ENCODE measurements around the gene ATN1. TPM values are rescaled to one million over a fixed set of nuclear protein-coding genes. Genes with fewer than 3 reads are reported as not detected.
A peak's percentile ranks its signal among the peaks of the same experiment; 100 is the strongest.

Gene ATN1
- polyA plus RNA-seq, 3 donors = 0.40 to 10.6 TPM; not detected in 1

DNA sequence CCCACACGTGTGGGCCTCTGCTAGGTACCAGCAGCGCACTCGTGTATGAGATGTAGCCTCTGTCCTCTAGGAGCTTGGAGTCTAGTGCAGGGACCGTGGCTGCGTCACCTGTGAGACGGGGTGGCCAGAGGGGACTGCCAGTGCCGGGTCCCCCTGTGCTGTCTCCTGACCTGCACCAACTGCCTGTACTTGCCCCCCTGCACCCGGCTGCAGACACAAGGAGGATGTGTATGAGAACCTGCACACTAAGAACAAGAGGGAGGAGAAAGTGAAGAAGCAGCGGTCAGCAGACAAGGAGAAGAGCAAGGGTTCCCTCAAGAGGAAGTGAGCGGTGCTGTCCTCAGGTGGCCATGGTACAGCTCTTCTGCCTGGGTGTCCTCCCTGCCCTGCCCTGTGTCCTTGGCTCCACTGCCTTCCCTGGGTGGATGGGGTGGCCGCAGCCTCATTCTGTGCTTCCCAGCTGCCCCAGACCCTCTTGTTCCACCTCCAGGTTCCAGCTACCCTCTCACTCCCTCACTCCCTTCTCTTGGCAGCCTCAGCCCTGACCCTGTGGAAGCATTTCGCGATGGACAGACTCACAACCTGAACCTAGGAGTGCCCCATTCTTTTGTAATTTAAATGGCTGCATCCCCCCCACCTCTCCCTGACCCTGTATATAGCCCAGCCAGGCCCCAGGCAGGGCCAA lies 33.0 kb downstream of the ATN1 start:
- H3K27ac ChIP-seq (ENCODE audit: low read depth in 1 of 2, low read length in 2 of 2) = peak overlapping the region; percentile 87 to 95
- no peaks in the 10 kb centered on the region for H3K27me3 ChIP-seq (ENCODE audit: control insufficient read depth in 2 of 2, insufficient read depth in 2 of 2, low read length in 2 of 2)
- peak overlapping the region in 1 of 3 experiments; percentile 98 for H3K4me3 ChIP-seq (replicated peaks in 1 of 3; ENCODE audit: low read depth in 2 of 3, low read length in 3 of 3)
- no peaks in the 10 kb centered on the region for H3K9me3 ChIP-seq (replicated peaks in 1 of 2; ENCODE audit: control insufficient read depth in 1 of 2, insufficient read depth in 1 of 2, low read length in 2 of 2)
- 70% methylated on average over 10 of the region's 13 CpGs for WGBS (ENCODE audit: insufficient coverage)
- H2AFZ ChIP-seq (ENCODE audit: insufficient read depth, low read depth, low read length, poor library complexity, severe bottlenecking) = no peak overlapping the region
- intact Hi-C loops (cut with micrococcal nuclease) = loop anchor here (1.0 to 5.0 kb wide), 3 partner anchors 7 to 88 kb away; partner anchors contain the start of genes C12orf57 (in 1 of the 2) and SPSB2 (in 1 of the 2)
- Mint-ChIP-seq H3K27me3 (ENCODE audit: low read depth in 3 of 3) (peaks cover 0 to 7% (median 0%) of the 10 kb centered on the region in 3 donors), H3K4me1 (peaks cover 92% of the 10 kb centered on the region), H3K9me3 (peaks cover 0 to 2% (median 0%) of the 10 kb centered on the region in 7 donors), H3K36me3 (peaks cover 52 to 69% of the 10 kb centered on the region in 2 donors), H3K27ac (peak overlapping the region; percentile 93 to 99 (median 96)), H3K4me3 (peak overlapping the region; percentile 65 to 77)
- peaks cover 51 to 52% of the 10 kb centered on the region in 2 donors for H3K36me3 ChIP-seq (replicated peaks in 1 of 2; ENCODE audit: control insufficient read depth in 1 of 2, insufficient read depth in 2 of 2, low read length in 2 of 2)
- H4K20me1 ChIP-seq (ENCODE audit: insufficient read depth, low read length) = peaks cover 69% of the 10 kb centered on the region
- peaks cover 88 to 96% of the 10 kb centered on the region in 2 donors for H3K4me1 ChIP-seq (ENCODE audit: control insufficient read depth in 1 of 2, insufficient read depth in 2 of 2, low read length in 2 of 2)
- TF ChIP-seq, protein P1, sequence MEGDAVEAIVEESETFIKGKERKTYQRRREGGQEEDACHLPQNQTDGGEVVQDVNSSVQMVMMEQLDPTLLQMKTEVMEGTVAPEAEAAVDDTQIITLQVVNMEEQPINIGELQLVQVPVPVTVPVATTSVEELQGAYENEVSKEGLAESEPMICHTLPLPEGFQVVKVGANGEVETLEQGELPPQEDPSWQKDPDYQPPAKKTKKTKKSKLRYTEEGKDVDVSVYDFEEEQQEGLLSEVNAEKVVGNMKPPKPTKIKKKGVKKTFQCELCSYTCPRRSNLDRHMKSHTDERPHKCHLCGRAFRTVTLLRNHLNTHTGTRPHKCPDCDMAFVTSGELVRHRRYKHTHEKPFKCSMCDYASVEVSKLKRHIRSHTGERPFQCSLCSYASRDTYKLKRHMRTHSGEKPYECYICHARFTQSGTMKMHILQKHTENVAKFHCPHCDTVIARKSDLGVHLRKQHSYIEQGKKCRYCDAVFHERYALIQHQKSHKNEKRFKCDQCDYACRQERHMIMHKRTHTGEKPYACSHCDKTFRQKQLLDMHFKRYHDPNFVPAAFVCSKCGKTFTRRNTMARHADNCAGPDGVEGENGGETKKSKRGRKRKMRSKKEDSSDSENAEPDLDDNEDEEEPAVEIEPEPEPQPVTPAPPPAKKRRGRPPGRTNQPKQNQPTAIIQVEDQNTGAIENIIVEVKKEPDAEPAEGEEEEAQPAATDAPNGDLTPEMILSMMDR (IDR thresholded peaks at IDR 0.05) = peak; percentile 43
- peak overlapping the region; percentile 92 for H3K4me2 ChIP-seq (replicated peaks; ENCODE audit: extremely low read depth, low read length, poor library complexity, severe bottlenecking)
- H3K79me2 ChIP-seq (ENCODE audit: insufficient read depth, low read length) = peaks cover 49% of the 10 kb centered on the region
- H3K9ac ChIP-seq (ENCODE audit: insufficient read depth, low read length, poor library complexity, severe bottlenecking) = peak overlapping the region; percentile 55
- peak; percentile 51 to 68 (median 60) for DNase-seq

DNA sequence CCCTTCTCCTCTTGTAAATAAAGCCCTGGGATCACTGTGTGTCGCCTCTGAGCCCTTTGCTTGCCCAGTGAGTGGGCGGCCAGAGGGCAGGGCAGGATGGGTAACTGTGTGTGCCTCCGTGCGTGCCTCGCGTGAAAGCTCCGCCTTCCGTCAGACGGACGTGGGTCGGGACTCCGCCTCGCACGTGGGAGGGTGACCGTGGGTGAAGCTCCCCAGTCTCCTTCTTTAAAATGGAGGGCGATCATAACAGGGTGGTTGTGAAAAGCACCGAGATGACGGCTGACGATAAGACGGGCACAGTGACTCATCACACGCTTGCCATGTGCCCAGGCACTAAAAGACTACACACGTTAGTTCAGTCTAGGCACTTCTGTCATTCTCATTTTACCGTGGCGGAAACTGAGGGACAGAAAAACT lies 33.5 kb downstream of the ATN1 start:
- Mint-ChIP-seq H3K27ac (peak overlapping the region; percentile 93 to 99 (median 96)), H3K4me1 (peaks cover 86% of the 10 kb centered on the region), H3K9me3 (peaks cover 0 to 2% (median 0%) of the 10 kb centered on the region in 7 donors), H3K27me3 (ENCODE audit: low read depth in 3 of 3) (peaks cover 0 to 7% (median 0%) of the 10 kb centered on the region in 3 donors), H3K36me3 (peaks cover 52 to 69% of the 10 kb centered on the region in 2 donors), H3K4me3 (peak overlapping the region; percentile 65 to 77)
- intact Hi-C loops (cut with micrococcal nuclease) = loop anchor here (1.0 to 5.0 kb wide), 3 partner anchors 8 to 89 kb away; partner anchors contain the start of genes C12orf57 (in 1 of the 2) and SPSB2 (in 1 of the 2)
- no peak overlapping the region for H2AFZ ChIP-seq (ENCODE audit: insufficient read depth, low read depth, low read length, poor library complexity, severe bottlenecking)
- peak overlapping the region; percentile 55 for H3K9ac ChIP-seq (ENCODE audit: insufficient read depth, low read length, poor library complexity, severe bottlenecking)
- H3K79me2 ChIP-seq (ENCODE audit: insufficient read depth, low read length) = peaks cover 43% of the 10 kb centered on the region
- H3K4me2 ChIP-seq (replicated peaks; ENCODE audit: extremely low read depth, low read length, poor library complexity, severe bottlenecking) = peak overlapping the region; percentile 92
- no peaks in the 10 kb centered on the region for H3K27me3 ChIP-seq (ENCODE audit: control insufficient read depth in 2 of 2, insufficient read depth in 2 of 2, low read length in 2 of 2)
- peak overlapping the region in 1 of 3 experiments; percentile 98 for H3K4me3 ChIP-seq (replicated peaks in 1 of 3; ENCODE audit: low read depth in 2 of 3, low read length in 3 of 3)
- WGBS (ENCODE audit: insufficient coverage) = 25% methylated on average over 18 of the region's 24 CpGs
- H3K27ac ChIP-seq (ENCODE audit: low read depth in 1 of 2, low read length in 2 of 2) = peak overlapping the region; percentile 87 to 95
- DNase-seq = peak; percentile 93 to 96 (median 93)
- H3K36me3 ChIP-seq (replicated peaks in 1 of 2; ENCODE audit: control insufficient read depth in 1 of 2, insufficient read depth in 2 of 2, low read length in 2 of 2) = peaks cover 50 to 52% of the 10 kb centered on the region in 2 donors
- H4K20me1 ChIP-seq (ENCODE audit: insufficient read depth, low read length) = peaks cover 63% of the 10 kb centered on the region
- peaks cover 83 to 90% of the 10 kb centered on the region in 2 donors for H3K4me1 ChIP-seq (ENCODE audit: control insufficient read depth in 1 of 2, insufficient read depth in 2 of 2, low read length in 2 of 2)
- TF ChIP-seq, protein P1 (IDR thresholded peaks at IDR 0.05) = no peak
- H3K9me3 ChIP-seq (replicated peaks in 1 of 2; ENCODE audit: control insufficient read depth in 1 of 2, insufficient read depth in 1 of 2, low read length in 2 of 2) = no peaks in the 10 kb centered on the region
